ENCODE results near the gene UQCR11. TPM values are rescaled to one million over a fixed set of nuclear protein-coding genes. Genes with fewer than 3 reads are reported as not detected.

UQCR11 gene
- total and polyA plus RNA-seq, 7 donors = 81.1 to 339 (median 158) TPM

DNA sequence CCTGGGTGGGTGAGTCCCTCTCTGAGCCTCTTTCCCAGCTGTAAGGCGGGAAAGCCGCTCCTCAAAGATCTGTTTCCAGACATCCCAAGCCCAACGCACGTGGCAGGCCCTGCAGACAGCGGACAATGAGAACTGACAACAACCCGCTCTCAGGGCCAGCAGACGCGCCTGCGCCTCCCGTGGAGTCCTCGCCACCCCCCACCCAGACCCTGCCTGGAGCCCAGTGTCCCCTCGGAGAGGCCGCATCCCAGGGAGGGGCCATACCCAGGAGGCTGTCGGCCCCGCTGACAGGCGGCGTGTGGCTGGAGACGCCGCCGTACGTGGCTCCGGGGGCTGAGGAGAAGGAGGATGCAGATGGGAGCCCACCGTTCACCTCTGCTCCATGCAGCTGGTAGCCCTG lies 16.3 kb upstream of the UQCR11 start:
- no peak overlapping the region for H3K27ac ChIP-seq
- no peak overlapping the region for H3K4me3 ChIP-seq
- DNase-seq = no peak
- H3K9me3 ChIP-seq = no peaks in the 10 kb centered on the region
- peaks cover 0 to 59% (median 10%) of the 10 kb centered on the region in 4 donors for H3K36me3 ChIP-seq
- H3K27me3 ChIP-seq = no peaks in the 10 kb centered on the region
- H3K4me1 ChIP-seq = peaks cover 0 to 28% (median 20%) of the 10 kb centered on the region in 4 donors
- WGBS, 2 donors = 93 to 95% methylated on average over 23 of the region's 23 CpGs
- intact Hi-C loops (cut with DNase I) = no loop called here
- TF ChIP-seq EP300 (IDR thresholded peaks at IDR 0.05) (no peak), POLR2AphosphoS5 (IDR thresholded peaks at IDR 0.05) (no peak)
- TF ChIP-seq, protein P1, sequence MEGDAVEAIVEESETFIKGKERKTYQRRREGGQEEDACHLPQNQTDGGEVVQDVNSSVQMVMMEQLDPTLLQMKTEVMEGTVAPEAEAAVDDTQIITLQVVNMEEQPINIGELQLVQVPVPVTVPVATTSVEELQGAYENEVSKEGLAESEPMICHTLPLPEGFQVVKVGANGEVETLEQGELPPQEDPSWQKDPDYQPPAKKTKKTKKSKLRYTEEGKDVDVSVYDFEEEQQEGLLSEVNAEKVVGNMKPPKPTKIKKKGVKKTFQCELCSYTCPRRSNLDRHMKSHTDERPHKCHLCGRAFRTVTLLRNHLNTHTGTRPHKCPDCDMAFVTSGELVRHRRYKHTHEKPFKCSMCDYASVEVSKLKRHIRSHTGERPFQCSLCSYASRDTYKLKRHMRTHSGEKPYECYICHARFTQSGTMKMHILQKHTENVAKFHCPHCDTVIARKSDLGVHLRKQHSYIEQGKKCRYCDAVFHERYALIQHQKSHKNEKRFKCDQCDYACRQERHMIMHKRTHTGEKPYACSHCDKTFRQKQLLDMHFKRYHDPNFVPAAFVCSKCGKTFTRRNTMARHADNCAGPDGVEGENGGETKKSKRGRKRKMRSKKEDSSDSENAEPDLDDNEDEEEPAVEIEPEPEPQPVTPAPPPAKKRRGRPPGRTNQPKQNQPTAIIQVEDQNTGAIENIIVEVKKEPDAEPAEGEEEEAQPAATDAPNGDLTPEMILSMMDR (IDR thresholded peaks at IDR 0.05) = no peak

DNA sequence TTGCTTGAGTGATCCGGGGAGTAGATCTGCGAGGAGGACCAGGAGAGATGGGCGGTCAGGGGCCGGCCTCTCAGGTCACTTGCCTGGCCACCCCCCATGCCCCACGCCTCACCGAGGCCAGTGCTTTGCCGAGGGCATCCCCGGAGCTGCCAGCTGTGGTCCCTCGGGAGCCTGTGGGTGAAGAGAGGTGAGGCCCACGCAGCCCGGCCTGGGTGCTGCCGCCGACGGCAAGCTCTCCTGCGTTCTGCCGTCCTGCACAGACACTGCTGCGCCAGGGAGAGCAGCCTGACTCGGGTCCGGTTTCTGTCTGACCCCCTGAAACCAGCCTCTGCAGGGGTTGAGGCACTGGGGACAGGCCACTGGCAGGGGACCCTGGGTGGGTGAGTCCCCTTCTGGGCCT lies 15.8 kb upstream of the UQCR11 start:
- H3K4me1 ChIP-seq = peaks cover 0 to 31% (median 21%) of the 10 kb centered on the region in 4 donors
- 91% methylated on average over 19 of the region's 19 CpGs for WGBS, 2 donors
- no peaks in the 10 kb centered on the region for H3K9me3 ChIP-seq
- peaks cover 0 to 59% (median 10%) of the 10 kb centered on the region in 4 donors for H3K36me3 ChIP-seq
- intact Hi-C loops (cut with DNase I) = no loop called here
- peak; percentile 59 for DNase-seq
- no peak overlapping the region for H3K27ac ChIP-seq
- TF ChIP-seq POLR2AphosphoS5 (IDR thresholded peaks at IDR 0.05) (no peak), EP300 (IDR thresholded peaks at IDR 0.05) (no peak)
- TF ChIP-seq, protein P1 (IDR thresholded peaks at IDR 0.05) = no peak
- H3K27me3 ChIP-seq = no peaks in the 10 kb centered on the region
- H3K4me3 ChIP-seq = no peak overlapping the region

DNA sequence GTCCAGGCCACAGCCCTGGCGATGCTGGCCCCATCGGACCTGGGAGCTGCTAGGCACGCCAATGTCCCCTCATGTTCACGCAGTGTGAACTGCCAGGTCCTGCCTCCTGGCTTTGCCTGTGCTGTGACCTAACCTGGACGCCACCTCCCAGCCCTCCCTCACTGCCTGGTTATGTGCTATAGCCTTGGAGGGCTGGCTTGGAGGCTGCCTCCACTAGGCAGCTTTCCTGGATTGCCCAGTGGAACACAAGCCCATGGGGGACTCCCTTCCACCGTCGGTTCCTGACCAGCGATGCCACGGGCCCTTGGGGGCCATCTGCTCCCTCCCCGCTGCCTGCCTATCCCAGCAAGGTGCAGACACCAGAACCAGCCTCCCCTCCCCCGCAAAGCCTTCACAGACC lies 15.2 kb upstream of the UQCR11 start:
- Histone ChIP-seq H3K9me3 (no peaks in the 10 kb centered on the region), H3K36me3 (peaks cover under 1 to 59% (median 10%) of the 10 kb centered on the region in 4 donors), H3K4me3 (no peak overlapping the region), H3K27me3 (no peaks in the 10 kb centered on the region), H3K4me1 (peaks cover 0 to 36% (median 23%) of the 10 kb centered on the region in 4 donors), H3K27ac (no peak overlapping the region)
- no peak for DNase-seq
- TF ChIP-seq POLR2A (IDR thresholded peaks at IDR 0.05) (no peak), POLR2AphosphoS5 (IDR thresholded peaks at IDR 0.05) (no peak), EP300 (IDR thresholded peaks at IDR 0.05) (no peak)
- TF ChIP-seq, protein P1 (IDR thresholded peaks at IDR 0.05) = no peak
- intact Hi-C loops (cut with DNase I) = no loop called here
- WGBS, 2 donors = 90 to 91% methylated on average over 11 of the region's 11 CpGs

DNA sequence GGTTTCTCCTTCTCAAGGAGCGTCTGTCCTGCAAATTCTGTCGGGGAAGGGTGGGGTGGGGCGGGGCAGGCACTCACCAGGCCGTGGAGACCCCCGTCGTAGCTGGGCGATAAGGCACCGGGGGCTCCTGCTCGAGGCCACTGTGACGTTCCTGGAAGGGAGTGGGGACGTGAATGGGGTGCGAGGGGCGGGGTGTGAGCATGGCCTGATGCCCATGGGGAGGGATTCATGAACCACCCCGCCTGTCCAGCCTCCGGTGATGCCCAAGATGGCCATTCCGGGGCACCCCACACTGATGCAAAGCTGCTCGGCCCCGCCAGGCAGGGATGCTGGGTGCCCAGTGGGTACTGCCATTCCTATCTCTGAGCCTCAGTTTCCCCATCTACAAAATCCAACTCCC lies 14.4 kb upstream of the UQCR11 start:
- H3K27me3 ChIP-seq = no peaks in the 10 kb centered on the region
- DNase-seq = no peak
- WGBS, 2 donors = 88 to 91% methylated on average over 18 of the region's 18 CpGs
- no peak overlapping the region for H3K27ac ChIP-seq
- H3K36me3 ChIP-seq = peaks cover 9 to 59% (median 18%) of the 10 kb centered on the region in 4 donors
- TF ChIP-seq EP300 (IDR thresholded peaks at IDR 0.05) = no peak
- TF ChIP-seq POLR2AphosphoS5 (IDR thresholded peaks at IDR 0.05) = no peak
- TF ChIP-seq, protein P1 (IDR thresholded peaks at IDR 0.05) = no peak
- no peak for TF ChIP-seq POLR2A (IDR thresholded peaks at IDR 0.05)
- peaks cover 0 to 38% (median 23%) of the 10 kb centered on the region in 4 donors for H3K4me1 ChIP-seq
- intact Hi-C loops (cut with DNase I) = no loop called here
- H3K9me3 ChIP-seq = no peaks in the 10 kb centered on the region
- no peak overlapping the region for H3K4me3 ChIP-seq

DNA sequence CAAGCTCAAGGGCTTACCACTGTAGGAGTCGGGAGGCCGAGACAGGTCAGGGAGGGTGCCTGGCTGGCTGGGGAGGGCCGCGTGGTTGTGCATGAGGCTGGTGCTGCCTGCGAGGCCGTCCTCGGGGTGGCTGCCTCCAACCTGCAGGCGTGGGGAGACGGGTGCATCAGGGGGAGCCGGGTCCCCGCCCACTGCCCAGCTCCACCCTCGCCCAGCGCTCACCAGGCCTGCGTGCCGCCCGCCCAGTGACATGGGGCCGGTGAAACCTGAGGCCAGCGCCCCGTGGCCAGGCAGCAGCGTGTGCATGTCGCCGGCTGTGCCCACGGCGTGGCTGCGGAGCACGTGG lies 13.8 kb upstream of the UQCR11 start:
- no peak for DNase-seq
- no peaks in the 10 kb centered on the region for H3K9me3 ChIP-seq
- 94 to 96% methylated on average over 26 of the region's 26 CpGs for WGBS, 2 donors
- peaks cover 0 to 38% (median 23%) of the 10 kb centered on the region in 4 donors for H3K4me1 ChIP-seq
- H3K36me3 ChIP-seq = peaks cover 15 to 63% (median 23%) of the 10 kb centered on the region in 4 donors
- no peaks in the 10 kb centered on the region for H3K27me3 ChIP-seq
- intact Hi-C loops (cut with DNase I) = no loop called here
- H3K4me3 ChIP-seq = no peak overlapping the region
- TF ChIP-seq, protein P1 (IDR thresholded peaks at IDR 0.05) = no peak
- no peak for TF ChIP-seq EP300 (IDR thresholded peaks at IDR 0.05)
- TF ChIP-seq POLR2A (IDR thresholded peaks at IDR 0.05) = no peak
- TF ChIP-seq POLR2AphosphoS5 (IDR thresholded peaks at IDR 0.05) = no peak
- H3K27ac ChIP-seq = peak overlapping the region in 2 of 4 donors; percentile 76 to 81

Data from sigmoid colon (tissue), 7 donors.